ENCODE measurements around the gene TINAG.

TINAG gene

GRCh38 chr6:54266400-54266923 lies 41.8 kb upstream of the TINAG start:
- DNase-seq (ENCODE audit: low read depth) = peak; percentile 3
- TF ChIP-seq CTCF (IDR thresholded peaks at IDR 0.05; ENCODE audit: low read depth, low read length) (no peak), MAX (IDR thresholded peaks at IDR 0.05; ENCODE audit: low read depth, low read length) (no peak), MYC (IDR thresholded peaks at IDR 0.05; ENCODE audit: low read depth, low read length) (no peak), POLR2A (IDR thresholded peaks at IDR 0.05; ENCODE audit: extremely low read depth, insufficient read length) (no peak)
- no peak overlapping the region for H3K4me3 ChIP-seq (ENCODE audit: low read depth, low read length)

- no peak overlapping the region for H3K4me3 ChIP-seq (ENCODE audit: low read depth, low read length)
- TF ChIP-seq CTCF (IDR thresholded peaks at IDR 0.05; ENCODE audit: low read depth, low read length) (peak; percentile 58), MYC (IDR thresholded peaks at IDR 0.05; ENCODE audit: low read depth, low read length) (no peak)
- DNase-seq (ENCODE audit: low read depth) = peak; percentile 42
These were observed 40.4 kb upstream of the TINAG start for GRCh38 chr6:54267798-54268197.

GRCh38 chr6:54273214-54273820 lies 34.9 kb upstream of the TINAG start:
- no peak overlapping the region for H3K4me3 ChIP-seq (ENCODE audit: low read depth, low read length)
- TF ChIP-seq MAX (IDR thresholded peaks at IDR 0.05; ENCODE audit: low read depth, low read length) (no peak), POLR2A (IDR thresholded peaks at IDR 0.05; ENCODE audit: extremely low read depth, insufficient read length) (no peak), CTCF (IDR thresholded peaks at IDR 0.05; ENCODE audit: low read depth, low read length) (no peak), MYC (IDR thresholded peaks at IDR 0.05; ENCODE audit: low read depth, low read length) (no peak)
- no peak for DNase-seq (ENCODE audit: low read depth)

- H3K4me3 ChIP-seq (ENCODE audit: low read depth, low read length) = no peak overlapping the region
- no peak for DNase-seq (ENCODE audit: low read depth)
- TF ChIP-seq MAX (IDR thresholded peaks at IDR 0.05; ENCODE audit: low read depth, low read length) (no peak), MYC (IDR thresholded peaks at IDR 0.05; ENCODE audit: low read depth, low read length) (no peak), POLR2A (IDR thresholded peaks at IDR 0.05; ENCODE audit: extremely low read depth, insufficient read length) (no peak), CTCF (IDR thresholded peaks at IDR 0.05; ENCODE audit: low read depth, low read length) (no peak)
These were observed 33.9 kb upstream of the TINAG start for GRCh38 chr6:54274383-54274782.

GRCh38 chr6:54282186-54282585 lies 26.1 kb upstream of the TINAG start:
- no peak overlapping the region for H3K4me3 ChIP-seq (ENCODE audit: low read depth, low read length)
- TF ChIP-seq POLR2A (IDR thresholded peaks at IDR 0.05; ENCODE audit: extremely low read depth, insufficient read length) (no peak), MAX (IDR thresholded peaks at IDR 0.05; ENCODE audit: low read depth, low read length) (no peak), MYC (IDR thresholded peaks at IDR 0.05; ENCODE audit: low read depth, low read length) (no peak), CTCF (IDR thresholded peaks at IDR 0.05; ENCODE audit: low read depth, low read length) (no peak)
- no peak for DNase-seq (ENCODE audit: low read depth)
